CD14-positive monocyte (primary cell): ENCODE measurements around the gene ISLR. TPM values are rescaled to one million over a fixed set of nuclear protein-coding genes. Genes with fewer than 3 reads are reported as not detected.

Experiments
- DNase-seq, 3 donors: peaks; one replicate each; pipeline ENCODE4 v3.0.0-alpha.2; 2011 to 2022
- H2AFZ ChIP-seq: 2 replicates; pipeline ENCODE4 v1.6.0; 2012; ENCODE audit warnings: mild to moderate bottlenecking, low read depth, low read length, inconsistent platforms; ENCODE audit not compliant: insufficient read depth, poor library complexity, severe bottlenecking
- H3K27ac ChIP-seq, 2 donors: 1 replicate in 1 of 2; 2 replicates in 1 of 2; pipeline ENCODE4 v1.5.1; 2012 to 2013; ENCODE audit warnings: low read length in 2 of 2, control low read depth in 1 of 2, inconsistent platforms in 1 of 2, low read depth in 1 of 2, mild to moderate bottlenecking in 1 of 2
- H3K27me3 ChIP-seq, 2 donors: one replicate each; pipeline versions ENCODE4 v1.6.0 to v1.6.1; 2011 to 2013; ENCODE audit warnings: low read length in 2 of 2; ENCODE audit not compliant: control insufficient read depth in 2 of 2, insufficient read depth in 2 of 2
- H3K36me3 ChIP-seq, 2 donors: replicated peaks in 1 of 2; 1 replicate in 1 of 2; 2 replicates in 1 of 2; pipeline versions ENCODE4 v1.5.1 to v1.6.1; 2012 to 2013; ENCODE audit warnings: low read length in 2 of 2, control low read depth in 1 of 2, inconsistent platforms in 1 of 2, mild to moderate bottlenecking in 1 of 2; ENCODE audit not compliant: insufficient read depth in 2 of 2, control insufficient read depth in 1 of 2
- H3K4me1 ChIP-seq, 2 donors: 1 replicate in 1 of 2; 2 replicates in 1 of 2; pipeline versions ENCODE4 v1.5.1 to v1.6.1; 2012 to 2013; ENCODE audit warnings: low read length in 2 of 2, control low read depth in 1 of 2, inconsistent platforms in 1 of 2, mild to moderate bottlenecking in 1 of 2, moderate library complexity in 1 of 2; ENCODE audit not compliant: insufficient read depth in 2 of 2, control insufficient read depth in 1 of 2
- H3K4me2 ChIP-seq: replicated peaks from 2 replicates; pipeline ENCODE3; 2012; ENCODE audit warnings: low read length, moderate library complexity, mild to moderate bottlenecking; ENCODE audit not compliant: poor library complexity, severe bottlenecking; ENCODE audit errors: extremely low read depth
- H3K4me3 ChIP-seq, 3 experiments: fragments of 200-600 bp in 1 of 3; sonication (generic) in 1 of 3; replicated peaks in 1 of 3; 1 replicate in 2 of 3; 2 replicates in 1 of 3; pipeline ENCODE4 v1.5.1; 2011 to 2013; ENCODE audit warnings: low read length in 3 of 3, mild to moderate bottlenecking in 3 of 3, control low read depth in 2 of 3, low read depth in 2 of 3, inconsistent platforms in 1 of 3, moderate library complexity in 1 of 3
- H3K79me2 ChIP-seq: 2 replicates; pipeline ENCODE4 v1.6.0; 2012; ENCODE audit warnings: mild to moderate bottlenecking, control low read depth, inconsistent platforms, low read length, moderate library complexity; ENCODE audit not compliant: insufficient read depth
- H3K9ac ChIP-seq: 2 replicates; pipeline ENCODE4 v1.6.0; 2017; ENCODE audit warnings: low read length, mild to moderate bottlenecking; ENCODE audit not compliant: insufficient read depth, poor library complexity, severe bottlenecking
- H3K9me3 ChIP-seq, 2 donors: replicated peaks in 1 of 2; 1 replicate in 1 of 2; 2 replicates in 1 of 2; pipeline versions ENCODE4 v1.5.1 to v1.6.1; 2012 to 2013; ENCODE audit warnings: low read length in 2 of 2, control low read depth in 1 of 2; ENCODE audit not compliant: control insufficient read depth in 1 of 2, insufficient read depth in 1 of 2
- H4K20me1 ChIP-seq: 2 replicates; pipeline ENCODE4 v1.6.0; 2012; ENCODE audit warnings: mild to moderate bottlenecking, low read length, control low read depth, moderate library complexity; ENCODE audit not compliant: insufficient read depth
- H3K27ac Mint-ChIP-seq, 7 donors: one replicate each; pipeline ENCODE4 v1.8.0; 2020; ENCODE audit warnings: mild to moderate bottlenecking in 7 of 7, mixed read lengths in 7 of 7, moderate library complexity in 6 of 7, inconsistent platforms in 2 of 7
- H3K27me3 Mint-ChIP-seq, 3 donors: one replicate each; pipeline ENCODE4 v1.8.0; 2021 to 2022; ENCODE audit warnings: low read depth in 3 of 3, mild to moderate bottlenecking in 3 of 3, mixed read lengths in 3 of 3, moderate library complexity in 3 of 3, inconsistent platforms in 1 of 3
- H3K36me3 Mint-ChIP-seq, 2 donors: one replicate each; pipeline ENCODE4 v1.8.0; 2020; ENCODE audit warnings: mixed read lengths in 2 of 2, inconsistent platforms in 1 of 2, mild to moderate bottlenecking in 1 of 2
- H3K4me1 Mint-ChIP-seq: one replicate; pipeline ENCODE4 v1.8.0; 2020; ENCODE audit warnings: mild to moderate bottlenecking, mixed read lengths
- H3K4me3 Mint-ChIP-seq, 2 donors: one replicate each; pipeline ENCODE4 v1.8.0; 2020; ENCODE audit warnings: mild to moderate bottlenecking in 2 of 2, mixed read lengths in 2 of 2, moderate library complexity in 1 of 2
- H3K9me3 Mint-ChIP-seq, 7 donors: one replicate each; pipeline ENCODE4 v1.8.0; 2020 to 2022; ENCODE audit warnings: mixed read lengths in 7 of 7, mild to moderate bottlenecking in 6 of 7, moderate library complexity in 6 of 7, inconsistent platforms in 2 of 7
- WGBS: methylation state at CpG from one replicate; pipeline ENCODE4 v1.1.5; 2013; ENCODE audit warnings: missing lambda C conversion rate; ENCODE audit not compliant: insufficient coverage; 5-methylcytosine and 5-hydroxymethylcytosine counted together
- intact Hi-C, 2 donors: fragments of 100-400 bp; cut with micrococcal nuclease; formaldehyde crosslinking; loops; one replicate each; pipeline versions ENCODE4 v1.15.0 to v1.15.1; 2023
- polyA plus RNA-seq, 3 donors: library from polyadenylated mRNA; depleted of rRNA in 1 of 3; unstranded in 2 of 3; stranded (reverse) in 1 of 3; fragments of 300-500 nt in 2 of 3; fragments of >200 nt in 1 of 3; fragmentation: Illumina TruSeq in 2 of 3; gene quantifications; 1 replicate in 2 of 3; 2 replicates in 1 of 3; pipeline ENCODE4 v1.2.3, GENCODE V29; 2012 to 2021
- TF ChIP-seq, protein P1 (sequence below): fragments of 200-600 bp; IDR thresholded peaks from one replicate; pipeline ENCODE4 v1.8.0; 2022; ENCODE audit warnings: antibody characterized with exemption, mild to moderate bottlenecking

ISLR gene
- polyA plus RNA-seq, 3 donors: not detected

DNA sequence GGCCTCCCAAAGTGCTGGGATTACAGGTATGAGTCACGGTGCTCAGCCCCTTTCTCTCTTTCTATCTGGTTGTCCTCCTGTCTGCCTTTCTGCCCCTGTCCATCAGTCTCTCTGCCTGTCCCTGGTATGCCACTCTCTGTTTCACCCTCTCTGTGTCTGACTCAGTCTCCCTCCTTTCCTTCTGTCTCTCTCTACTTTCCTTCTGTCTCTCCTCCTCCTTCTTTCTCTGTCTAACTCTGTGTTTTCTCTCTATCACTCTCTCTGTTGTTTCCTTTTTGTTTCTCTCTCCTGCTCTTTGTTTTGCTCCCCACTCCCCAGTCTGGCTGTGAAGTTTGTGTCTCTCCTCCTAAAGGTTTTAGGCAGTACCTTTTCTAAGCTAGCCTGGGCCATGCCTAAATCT, 38.1 kb downstream of the ISLR start:
- 100% methylated on average over 1 of the region's 1 CpG for WGBS
- no peak overlapping the region for H3K27ac Mint-ChIP-seq

DNA sequence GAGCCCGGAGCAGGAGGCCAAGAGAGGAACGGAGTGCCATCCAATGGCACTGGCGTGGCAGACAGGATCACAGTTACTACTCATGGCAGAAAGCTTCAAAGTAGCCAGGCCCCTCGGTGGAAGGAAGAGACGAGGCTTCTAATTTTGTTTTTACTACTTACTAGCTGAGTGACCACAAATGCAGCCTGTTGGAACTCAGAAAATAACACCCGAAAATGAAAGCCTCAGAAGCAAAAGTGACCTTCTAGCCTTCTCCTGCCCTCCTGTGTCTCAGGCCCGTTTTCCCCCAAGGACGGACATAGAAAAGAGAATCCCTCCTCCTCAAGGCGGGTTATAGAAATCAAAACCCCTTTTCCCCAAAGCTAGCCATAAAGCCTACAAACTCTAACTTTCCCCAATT, 39.0 kb downstream of the ISLR start:
- H3K36me3 ChIP-seq: no peaks in the 10 kb centered on the region
- H3K27ac Mint-ChIP-seq: no peak overlapping the region
- no peaks in the 10 kb centered on the region for H3K9me3 ChIP-seq
- no peaks in the 10 kb centered on the region for H3K4me1 ChIP-seq
- H3K36me3 Mint-ChIP-seq: no peaks in the 10 kb centered on the region
- WGBS: 93% methylated on average over 9 of the region's 9 CpGs
- TF ChIP-seq, protein P1, sequence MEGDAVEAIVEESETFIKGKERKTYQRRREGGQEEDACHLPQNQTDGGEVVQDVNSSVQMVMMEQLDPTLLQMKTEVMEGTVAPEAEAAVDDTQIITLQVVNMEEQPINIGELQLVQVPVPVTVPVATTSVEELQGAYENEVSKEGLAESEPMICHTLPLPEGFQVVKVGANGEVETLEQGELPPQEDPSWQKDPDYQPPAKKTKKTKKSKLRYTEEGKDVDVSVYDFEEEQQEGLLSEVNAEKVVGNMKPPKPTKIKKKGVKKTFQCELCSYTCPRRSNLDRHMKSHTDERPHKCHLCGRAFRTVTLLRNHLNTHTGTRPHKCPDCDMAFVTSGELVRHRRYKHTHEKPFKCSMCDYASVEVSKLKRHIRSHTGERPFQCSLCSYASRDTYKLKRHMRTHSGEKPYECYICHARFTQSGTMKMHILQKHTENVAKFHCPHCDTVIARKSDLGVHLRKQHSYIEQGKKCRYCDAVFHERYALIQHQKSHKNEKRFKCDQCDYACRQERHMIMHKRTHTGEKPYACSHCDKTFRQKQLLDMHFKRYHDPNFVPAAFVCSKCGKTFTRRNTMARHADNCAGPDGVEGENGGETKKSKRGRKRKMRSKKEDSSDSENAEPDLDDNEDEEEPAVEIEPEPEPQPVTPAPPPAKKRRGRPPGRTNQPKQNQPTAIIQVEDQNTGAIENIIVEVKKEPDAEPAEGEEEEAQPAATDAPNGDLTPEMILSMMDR: no peak
- H3K4me1 Mint-ChIP-seq: no peaks in the 10 kb centered on the region
- no peaks in the 10 kb centered on the region for H3K9me3 Mint-ChIP-seq
- no peak overlapping the region for H3K27ac ChIP-seq
- no peak overlapping the region for H2AFZ ChIP-seq
- no peaks in the 10 kb centered on the region for H4K20me1 ChIP-seq
- H3K4me2 ChIP-seq: no peak overlapping the region
- intact Hi-C loops: no loop called here
- no peaks in the 10 kb centered on the region for H3K79me2 ChIP-seq
- no peak overlapping the region for H3K9ac ChIP-seq
- peaks cover 2 to 14% (median 8%) of the 10 kb centered on the region in 3 donors for H3K27me3 Mint-ChIP-seq
- no peak overlapping the region for H3K4me3 ChIP-seq
- no peaks in the 10 kb centered on the region for H3K27me3 ChIP-seq
- H3K4me3 Mint-ChIP-seq: no peak overlapping the region
- no peak for DNase-seq

More for the DNA sequence above, 38.1 kb downstream of the ISLR start:
- TF ChIP-seq, protein P1: no peak
- no peak overlapping the region for H3K27ac ChIP-seq
- Mint-ChIP-seq H3K4me3 (no peak overlapping the region), H3K27me3 (peaks cover 1 to 14% (median 8%) of the 10 kb centered on the region in 3 donors), H3K4me1 (no peaks in the 10 kb centered on the region), H3K9me3 (no peaks in the 10 kb centered on the region), H3K36me3 (no peaks in the 10 kb centered on the region)
- intact Hi-C loops: no loop called here
- H3K79me2 ChIP-seq: no peaks in the 10 kb centered on the region
- H3K9ac ChIP-seq: no peak overlapping the region
- no peak for DNase-seq
- H3K4me1 ChIP-seq: no peaks in the 10 kb centered on the region
- H4K20me1 ChIP-seq: no peaks in the 10 kb centered on the region
- H3K36me3 ChIP-seq: no peaks in the 10 kb centered on the region
- H3K27me3 ChIP-seq: no peaks in the 10 kb centered on the region
- H3K4me2 ChIP-seq: no peak overlapping the region
- H2AFZ ChIP-seq: no peak overlapping the region
- no peaks in the 10 kb centered on the region for H3K9me3 ChIP-seq
- no peak overlapping the region for H3K4me3 ChIP-seq
